GM18873 (cell line): ENCODE measurements around the gene AKAP6.
"Not testable (repeated sequence)": the region's sequence is repeated elsewhere in the genome, so short reads cannot be mapped to it uniquely, and the experiment has no call there.

ENCODE experiments used
- ATAC-seq: cut with Tn5 transposase; IDR thresholded peaks from one replicate; pipeline ENCODE4 v1.9.1; 2021; ENCODE audit warnings: mild to moderate bottlenecking, moderate library complexity, moderate number of reproducible peaks; ENCODE audit not compliant: unreplicated experiment, low FRiP score

AKAP6 gene

DNA sequence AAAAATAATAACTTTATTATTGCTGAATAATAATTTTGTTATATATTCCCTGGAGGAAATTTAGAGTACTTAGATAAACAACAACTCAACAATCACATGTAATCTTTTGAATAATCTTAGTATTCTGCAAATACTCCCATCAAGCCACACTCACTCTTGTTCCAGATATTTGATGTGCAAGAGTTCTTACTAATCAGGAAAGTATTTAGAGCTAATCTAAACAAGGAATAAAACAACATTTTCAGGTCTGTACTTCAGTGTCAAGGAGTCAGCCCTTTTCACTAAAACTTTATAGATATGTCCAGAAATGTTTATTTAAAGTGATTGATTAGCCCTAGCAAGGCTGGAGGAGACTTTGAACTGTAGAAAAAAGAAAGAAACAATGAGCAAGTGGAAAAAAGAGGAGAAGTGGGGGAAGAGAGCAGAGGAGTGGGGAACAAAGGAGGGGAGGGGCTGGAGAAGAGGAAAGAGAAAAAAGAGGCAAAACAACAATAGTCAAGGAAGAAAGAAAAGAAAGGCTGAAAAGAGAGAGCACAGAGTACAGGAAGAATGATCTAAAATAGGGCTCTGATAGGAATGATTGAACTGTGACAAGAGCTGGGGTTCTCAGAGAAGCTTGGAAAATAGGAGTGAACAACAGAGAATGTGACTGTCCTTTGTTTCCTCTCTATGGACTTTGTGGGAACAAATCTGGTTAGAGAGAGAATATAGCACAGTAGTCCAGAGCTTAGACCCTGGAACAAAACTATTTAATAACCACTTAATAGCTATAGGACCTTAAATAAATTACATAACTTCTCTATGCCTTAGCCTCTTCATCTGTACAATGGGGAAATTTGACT lies 238.7 kb downstream of the AKAP6 start:
- ATAC-seq, result no peak

DNA sequence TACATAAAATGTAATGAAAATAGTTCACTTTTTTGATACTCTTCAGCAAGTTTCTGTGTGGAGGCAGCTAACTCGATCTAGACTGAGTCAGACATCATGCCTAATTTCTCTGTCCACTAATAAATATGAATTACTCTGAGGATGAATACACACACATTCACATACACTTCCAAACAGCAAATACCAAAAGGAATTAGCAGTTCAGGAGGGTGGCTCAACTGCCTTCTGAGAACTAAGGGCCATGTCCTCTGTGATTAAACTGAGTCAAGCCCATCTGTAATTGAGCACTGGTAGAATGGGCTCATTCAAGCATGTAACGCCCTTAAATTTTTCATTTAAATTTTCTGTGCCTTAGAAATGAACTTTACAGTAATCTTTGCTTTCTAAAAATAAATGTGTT lies 242.5 kb downstream of the AKAP6 start:
- ATAC-seq, result no peak

GRCh38 chr14:32571995-32572866 lies 243.1 kb downstream of the AKAP6 start:
- peak; percentile 37 for ATAC-seq

GRCh38 chr14:32572867-32573150 lies 243.7 kb downstream of the AKAP6 start:
- ATAC-seq, result no peak

DNA sequence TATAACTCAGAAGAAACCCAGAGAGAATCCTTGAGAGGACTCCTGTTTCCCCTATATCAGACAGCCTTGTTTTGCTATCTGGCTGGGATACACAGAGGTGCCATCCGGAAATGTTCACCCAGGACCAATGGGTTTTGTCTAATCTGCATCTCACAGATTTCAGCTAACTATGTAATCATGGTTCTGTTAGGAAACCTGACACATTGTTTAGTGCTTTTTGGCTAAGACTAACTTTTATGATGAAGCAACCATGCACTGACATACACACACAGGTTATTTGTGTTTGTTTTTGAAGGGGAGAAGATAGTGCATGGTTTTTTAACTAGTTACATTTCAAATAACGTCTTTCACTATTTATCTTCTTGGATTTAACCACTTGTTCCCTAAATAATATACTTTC lies 245.2 kb downstream of the AKAP6 start:
- ATAC-seq, result no peak

GRCh38 chr14:32576088-32576795 lies 247.1 kb downstream of the AKAP6 start:
- ATAC-seq, result peak; percentile 59

DNA sequence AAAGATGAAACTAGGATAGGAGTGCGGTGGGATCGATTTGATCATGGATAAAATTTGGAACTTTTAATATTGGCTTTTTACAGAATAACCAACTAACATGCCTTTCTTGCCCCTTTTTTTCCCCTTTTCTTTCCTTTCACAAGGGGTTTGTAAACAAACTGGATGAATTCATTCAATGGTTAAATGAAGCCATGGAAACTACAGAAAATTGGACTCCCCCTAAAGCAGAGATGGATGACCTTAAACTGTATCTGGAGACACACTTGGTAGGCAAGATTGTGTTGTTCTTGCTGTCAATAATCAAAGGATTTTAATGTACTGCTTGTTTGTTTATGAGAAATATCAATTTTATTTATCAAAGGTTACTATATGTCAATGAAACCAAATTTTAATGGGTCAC lies 247.9 kb downstream of the AKAP6 start:
- ATAC-seq, result no peak

DNA sequence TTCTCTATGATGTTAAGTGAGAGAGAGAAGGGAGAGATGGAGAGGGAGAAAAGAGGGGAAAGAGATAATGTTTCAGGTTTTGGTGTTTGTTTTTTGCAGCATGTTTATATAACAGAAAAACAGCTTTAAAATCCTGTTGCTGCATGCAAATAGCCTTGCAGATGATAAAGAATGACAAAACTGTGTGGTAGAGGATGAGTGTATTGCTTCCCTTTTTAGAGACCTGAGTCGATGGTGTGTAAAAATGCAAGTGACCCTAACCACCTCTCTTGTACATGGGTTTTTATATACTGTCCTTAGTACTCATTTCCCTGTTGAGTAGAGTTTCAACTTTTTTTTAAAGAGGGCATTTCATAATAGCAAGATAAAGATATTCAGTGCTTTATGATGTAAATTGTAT lies 249.1 kb downstream of the AKAP6 start:
- ATAC-seq, result peak; percentile 57

DNA sequence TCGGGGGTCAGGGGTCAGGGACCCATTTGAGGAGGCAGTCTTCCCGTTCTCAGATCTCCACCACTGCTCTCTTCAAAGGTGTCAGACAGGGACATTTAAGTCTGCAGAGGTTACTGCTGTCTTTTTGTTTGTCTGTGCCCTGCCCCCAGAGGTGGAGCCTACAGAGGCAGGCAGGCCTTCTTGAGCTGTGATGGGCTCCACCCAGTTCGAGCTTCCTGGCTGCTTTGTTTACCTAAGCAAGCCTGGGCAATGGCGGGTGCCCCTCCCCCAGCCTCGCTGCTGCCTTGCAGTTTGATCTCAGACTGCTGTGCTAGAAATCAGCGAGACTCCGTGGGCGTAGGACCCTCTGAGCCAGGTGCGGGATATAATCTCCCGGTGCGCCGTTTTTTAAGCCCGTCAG lies 254.3 kb downstream of the AKAP6 start:
- not testable (repeated sequence) for ATAC-seq

GRCh38 chr14:32584079-32584478 lies 255.0 kb downstream of the AKAP6 start:
- no peak for ATAC-seq

- ATAC-seq, result no peak
These were observed 258.4 kb downstream of the AKAP6 start for GRCh38 chr14:32587461-32587860.

DNA sequence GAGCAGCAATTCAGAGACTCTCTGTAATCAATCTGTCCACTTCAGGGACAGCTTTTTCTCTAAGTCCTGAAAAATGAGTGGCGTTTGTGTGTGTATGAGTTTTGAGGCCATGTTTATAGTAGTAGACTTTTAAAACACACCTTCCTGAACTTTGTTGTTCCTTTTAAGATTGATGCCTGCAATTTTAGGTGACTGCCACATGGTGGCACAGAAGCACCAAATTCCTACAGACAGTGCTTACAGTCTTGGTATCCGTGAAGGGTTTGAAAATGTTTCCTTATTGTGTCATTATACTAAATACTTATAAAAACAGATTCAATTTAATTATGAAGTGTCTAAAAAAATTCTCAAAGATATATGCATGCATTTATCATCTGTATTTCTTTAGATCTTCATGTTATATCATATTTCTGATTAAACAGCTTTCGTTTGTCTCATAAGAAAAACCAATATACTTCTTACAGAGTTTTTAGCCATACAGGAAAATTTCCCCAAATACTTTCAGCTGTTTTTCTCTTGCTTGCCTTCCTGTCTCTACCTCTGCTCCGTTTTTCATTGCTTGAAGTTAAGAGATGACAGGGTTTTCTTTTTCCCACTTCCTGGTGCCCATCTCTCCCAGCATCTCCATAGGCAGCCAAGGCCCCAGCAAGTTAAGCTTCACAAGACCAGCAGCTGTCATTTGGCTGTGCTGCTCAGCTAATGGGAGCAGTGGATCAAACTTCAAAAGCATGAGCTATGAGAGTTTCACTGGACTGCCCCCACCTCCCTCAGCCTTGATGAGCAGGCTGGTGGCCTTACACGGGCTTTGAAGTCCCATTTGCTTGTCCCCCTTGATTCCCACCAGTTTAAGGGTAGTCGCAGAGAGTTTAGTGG lies 259.6 kb downstream of the AKAP6 start:
- ATAC-seq, result no peak

- ATAC-seq, result no peak
These were observed 261.1 kb downstream of the AKAP6 start for GRCh38 chr14:32590157-32590556.

DNA sequence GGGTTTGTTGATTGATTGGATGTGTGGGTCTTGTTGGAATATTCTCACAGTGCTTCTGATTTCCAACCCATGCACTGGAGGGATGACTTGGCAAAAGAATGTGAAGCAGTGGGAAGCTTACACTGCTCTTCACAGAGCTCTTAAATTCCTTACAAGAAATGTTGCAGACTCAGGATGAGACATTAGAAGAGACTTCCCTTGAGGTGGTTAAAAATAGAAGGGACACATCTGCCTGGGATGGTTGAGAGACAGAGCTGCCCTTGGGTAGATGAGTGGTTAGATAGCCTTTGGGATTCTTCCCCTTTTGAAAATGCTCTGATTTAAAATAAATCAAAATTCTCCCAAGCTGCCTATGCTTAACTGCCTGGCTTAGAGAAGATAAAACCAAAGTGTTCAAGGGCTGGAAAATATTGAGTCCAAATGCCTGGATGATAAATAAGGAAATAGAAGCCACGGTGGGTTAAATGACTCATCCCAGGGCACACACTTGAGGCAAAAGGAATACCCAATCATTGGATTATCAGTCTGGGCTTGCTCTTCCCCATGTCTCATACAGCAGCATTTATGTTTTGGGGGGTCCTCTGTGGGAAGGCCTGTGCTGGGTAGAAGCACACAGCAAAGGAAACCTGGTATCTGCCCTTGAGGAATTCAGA lies 264.3 kb downstream of the AKAP6 start:
- no peak for ATAC-seq

GRCh38 chr14:32594766-32595165 lies 265.7 kb downstream of the AKAP6 start:
- no peak for ATAC-seq

DNA sequence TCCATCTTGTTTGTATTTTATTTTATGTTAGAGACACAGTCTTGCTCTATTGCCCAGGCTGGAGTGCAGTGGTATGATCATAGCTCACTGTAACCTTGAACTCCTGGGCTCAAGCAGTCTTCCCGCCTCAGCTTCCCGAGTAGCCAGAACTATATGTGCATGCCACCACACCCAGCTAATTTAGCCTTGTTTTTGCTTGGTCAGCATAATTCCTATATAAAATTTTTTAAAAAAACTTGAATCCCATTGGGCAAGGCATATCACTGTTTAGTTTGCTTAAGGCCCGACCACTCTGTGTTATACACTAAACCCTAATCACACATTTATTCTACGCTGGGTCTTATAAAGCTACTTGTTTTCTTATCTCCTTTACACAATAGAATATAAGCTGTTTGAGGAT lies 266.4 kb downstream of the AKAP6 start:
- ATAC-seq, result no peak

DNA sequence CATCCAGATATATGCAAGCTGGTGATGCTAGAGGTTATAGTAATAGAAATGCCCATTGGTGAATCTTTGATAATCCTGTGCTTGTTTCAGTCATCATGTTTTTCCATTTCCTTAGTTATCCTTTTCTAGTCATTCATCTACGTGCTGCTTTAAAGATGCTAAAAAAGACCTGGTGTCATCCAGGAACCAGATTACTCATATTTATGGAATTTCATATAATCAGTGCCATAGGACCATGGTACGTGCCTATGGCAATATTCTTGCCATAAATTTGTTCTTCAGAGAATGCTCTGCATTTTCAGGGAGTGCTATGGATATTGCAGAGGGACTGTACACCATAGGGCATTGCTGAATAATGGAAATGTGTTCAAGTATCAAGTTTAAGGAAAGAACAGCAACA lies 267.3 kb downstream of the AKAP6 start:
- no peak for ATAC-seq

GRCh38 chr14:32597771-32598170 lies 268.7 kb downstream of the AKAP6 start:
- no peak for ATAC-seq

DNA sequence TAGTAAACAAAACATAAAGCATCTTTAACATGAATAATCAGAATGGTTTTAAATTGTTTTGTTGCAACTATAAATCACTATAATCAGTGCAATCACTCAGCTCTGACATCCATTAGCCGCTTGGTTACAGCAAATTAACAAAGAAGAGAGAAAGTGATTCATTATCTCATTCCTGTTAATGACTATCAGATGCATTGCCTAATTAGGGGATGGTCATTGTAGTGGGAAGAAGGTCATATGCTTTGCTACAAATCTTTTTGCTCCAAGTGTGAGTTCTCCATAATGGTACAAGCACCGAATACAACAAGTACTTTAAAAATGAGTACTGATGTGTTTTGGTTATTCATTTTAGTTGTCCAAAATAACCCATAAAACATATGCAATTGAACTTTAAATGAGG lies 272.0 kb downstream of the AKAP6 start:
- no peak for ATAC-seq

GRCh38 chr14:32601906-32602305 lies 272.8 kb downstream of the AKAP6 start:
- ATAC-seq, result no peak
